GM21390 (cell line): ENCODE data around the gene MAP3K20.
"Not testable (repeated sequence)": the region's sequence is repeated elsewhere in the genome, so short reads cannot be mapped to it uniquely, and the experiment has no call there.

ENCODE experiments used
- ATAC-seq: cut with Tn5 transposase; IDR thresholded peaks from one replicate; pipeline ENCODE4 v1.9.1; 2021; ENCODE audit not compliant: unreplicated experiment

Gene MAP3K20

GRCh38 chr2:173193925-173194324, 118.3 kb downstream of the MAP3K20 start:
- no peak for ATAC-seq

DNA sequence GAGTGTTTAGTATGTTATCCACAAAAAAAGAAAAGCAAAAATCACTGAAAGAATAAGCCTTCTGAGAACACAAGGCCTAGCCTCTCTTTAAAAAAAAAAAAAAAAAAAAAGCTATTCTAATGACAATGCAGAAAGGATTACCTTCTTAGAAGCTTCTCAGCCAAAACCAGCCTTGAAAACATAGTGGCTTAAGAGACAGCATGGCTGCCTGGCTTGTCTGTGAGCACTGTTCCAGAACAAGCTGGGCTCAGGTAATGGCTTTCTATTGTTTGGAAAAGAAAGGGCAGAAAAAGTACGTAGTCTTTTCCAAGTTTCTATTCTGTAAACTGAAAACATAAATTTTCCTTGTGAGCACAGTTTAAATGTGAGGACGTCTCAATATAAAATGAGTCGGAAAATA, 119.5 kb downstream of the MAP3K20 start:
- ATAC-seq: no peak

DNA sequence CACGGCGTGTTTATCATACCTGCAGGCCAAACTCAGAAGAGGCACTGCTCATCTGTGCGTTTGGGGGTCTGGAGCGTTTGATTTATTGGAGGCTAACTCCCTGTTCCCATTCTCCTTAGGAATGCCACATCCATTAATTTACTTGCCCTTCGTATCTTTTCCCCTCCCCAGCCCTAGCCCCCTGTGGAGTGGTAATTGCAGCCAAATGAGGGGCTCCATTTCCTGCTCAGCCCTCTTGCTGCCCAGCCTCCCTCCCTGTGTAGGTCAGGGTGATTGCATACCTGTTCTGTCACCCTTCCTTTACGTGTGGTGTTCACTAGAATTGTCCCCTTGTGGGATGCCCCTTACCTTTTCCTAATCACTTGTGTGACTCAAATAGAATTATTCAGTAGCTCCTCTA, 120.4 kb downstream of the MAP3K20 start:
- ATAC-seq: no peak

GRCh38 chr2:173196638-173197037, 121.0 kb downstream of the MAP3K20 start:
- ATAC-seq: no peak

DNA sequence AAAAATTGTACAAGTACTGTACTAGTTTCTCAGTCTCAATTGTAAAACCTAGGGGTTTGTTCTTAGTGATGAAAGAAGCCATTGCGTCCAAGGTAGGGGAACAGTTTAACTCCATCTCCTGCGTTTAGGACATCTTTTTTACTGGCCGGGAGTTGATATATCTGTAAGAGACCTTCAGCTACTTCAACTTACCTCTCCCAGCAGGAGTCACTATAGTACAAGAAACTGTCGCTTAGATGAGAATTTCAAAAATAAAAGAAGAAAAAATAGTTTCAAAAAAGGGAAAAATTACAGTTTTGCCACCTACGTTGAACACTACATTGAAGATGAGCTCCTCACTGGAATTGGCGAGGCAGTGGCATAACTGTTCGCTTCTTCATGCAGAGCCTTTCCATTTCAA, 122.7 kb downstream of the MAP3K20 start:
- ATAC-seq: no peak

DNA sequence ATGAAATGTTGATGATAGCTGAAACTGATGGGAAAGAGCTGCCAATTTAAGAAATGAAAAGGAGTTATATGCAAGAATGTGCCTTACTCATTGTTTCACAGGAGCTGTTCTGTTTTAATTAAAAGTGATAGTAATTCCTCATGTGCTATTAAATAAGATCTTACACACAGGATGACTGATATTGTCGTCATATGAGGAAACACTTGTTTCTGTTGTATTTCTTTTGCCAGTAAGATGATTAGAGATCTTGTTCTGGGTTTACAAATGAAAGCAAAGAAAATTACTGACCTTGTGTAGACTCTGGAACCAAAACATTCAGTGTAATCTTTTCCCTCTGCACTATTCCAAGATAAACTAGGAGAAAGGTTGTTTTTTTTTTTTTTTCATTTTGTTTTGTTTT, 123.6 kb downstream of the MAP3K20 start:
- no peak for ATAC-seq

GRCh38 chr2:173202570-173202969, 126.9 kb downstream of the MAP3K20 start:
- ATAC-seq: no peak

- no peak for ATAC-seq
Measured at GRCh38 chr2:173204316-173204715, 128.7 kb downstream of the MAP3K20 start.

DNA sequence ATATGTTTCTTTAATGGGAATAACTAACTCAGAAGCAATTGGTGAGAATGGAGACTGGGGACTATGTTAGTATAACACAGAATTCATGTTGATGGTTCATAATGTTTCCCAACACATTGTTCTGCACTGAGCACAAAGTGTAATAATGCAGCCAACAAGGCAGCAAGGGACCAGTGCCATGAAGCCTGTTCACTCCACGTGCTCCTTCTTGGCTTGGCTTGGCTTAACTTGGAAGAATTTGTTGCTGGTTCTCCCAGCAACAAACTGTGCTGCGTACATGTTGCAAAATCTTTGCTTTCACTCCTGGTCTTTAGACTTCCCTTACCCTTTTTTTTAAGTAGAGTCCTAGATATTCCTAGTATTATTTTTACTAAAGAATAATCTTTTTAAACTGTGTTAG, 129.7 kb downstream of the MAP3K20 start:
- ATAC-seq: no peak

DNA sequence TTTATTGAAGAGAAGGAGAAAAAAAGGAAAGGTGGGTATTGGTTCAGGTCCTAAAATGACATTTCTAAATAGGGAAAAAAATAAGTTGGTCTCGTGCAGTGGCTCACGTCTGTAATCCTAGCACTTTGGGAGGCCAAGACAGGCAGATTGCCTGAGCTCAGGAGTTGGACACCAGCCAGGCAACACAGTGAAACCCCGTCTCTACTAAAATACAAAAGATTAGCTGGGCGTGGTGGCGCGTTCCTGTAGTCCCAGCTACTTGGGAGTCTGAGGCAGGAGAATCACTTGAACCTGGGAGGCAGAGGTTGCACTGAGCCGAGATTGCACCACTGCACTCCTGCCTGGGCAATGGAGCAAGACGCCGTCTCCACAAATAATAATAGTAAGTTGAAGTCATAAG, 131.5 kb downstream of the MAP3K20 start:
- ATAC-seq: not testable (repeated sequence)

DNA sequence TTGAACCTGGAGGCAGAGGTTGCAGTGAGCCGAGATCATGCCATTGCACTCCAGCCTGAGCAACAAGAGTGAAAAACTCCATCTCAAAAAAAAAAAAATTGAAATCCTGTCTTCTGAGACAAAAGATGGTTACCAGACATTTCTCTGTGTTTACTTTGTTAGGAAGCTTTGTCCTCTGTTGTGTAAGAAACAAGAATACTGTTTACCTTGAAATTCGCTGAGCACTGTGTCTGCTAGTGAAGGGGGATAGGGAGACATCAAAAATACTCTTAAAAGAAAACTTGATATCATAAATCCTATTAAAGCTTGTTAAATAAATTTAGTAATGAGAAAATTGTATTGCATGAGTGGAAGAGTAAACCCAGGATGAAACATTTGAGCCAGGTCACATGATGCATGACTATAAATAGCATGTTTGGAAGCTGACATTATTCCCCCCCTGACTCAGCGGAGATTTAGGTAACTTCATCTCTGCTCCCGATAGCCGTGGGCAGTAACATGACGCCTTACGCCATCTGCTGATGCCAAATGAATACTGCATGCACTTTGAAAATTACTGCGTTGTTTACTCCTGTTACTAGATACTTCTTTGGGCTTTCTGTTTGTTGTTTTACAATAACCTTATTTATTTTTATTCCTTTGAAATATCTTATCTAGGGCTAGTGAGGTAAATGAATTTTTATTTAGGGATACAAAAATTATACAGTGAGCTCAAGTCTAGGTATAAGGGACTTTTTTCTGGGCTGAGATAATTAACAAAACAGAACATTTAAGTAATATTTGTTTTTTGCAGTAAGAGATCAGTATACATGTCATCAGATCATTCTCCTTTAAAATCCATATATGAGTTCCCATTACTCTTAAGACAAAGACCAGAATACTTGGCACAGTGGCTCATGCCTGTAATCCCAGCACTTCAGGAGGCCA, 134.9 kb downstream of the MAP3K20 start:
- ATAC-seq: no peak

- ATAC-seq: no peak
Measured at GRCh38 chr2:173213181-173213580, 137.5 kb downstream of the MAP3K20 start.

- ATAC-seq: no peak
Measured at GRCh38 chr2:173214213-173214612, 138.6 kb downstream of the MAP3K20 start.

DNA sequence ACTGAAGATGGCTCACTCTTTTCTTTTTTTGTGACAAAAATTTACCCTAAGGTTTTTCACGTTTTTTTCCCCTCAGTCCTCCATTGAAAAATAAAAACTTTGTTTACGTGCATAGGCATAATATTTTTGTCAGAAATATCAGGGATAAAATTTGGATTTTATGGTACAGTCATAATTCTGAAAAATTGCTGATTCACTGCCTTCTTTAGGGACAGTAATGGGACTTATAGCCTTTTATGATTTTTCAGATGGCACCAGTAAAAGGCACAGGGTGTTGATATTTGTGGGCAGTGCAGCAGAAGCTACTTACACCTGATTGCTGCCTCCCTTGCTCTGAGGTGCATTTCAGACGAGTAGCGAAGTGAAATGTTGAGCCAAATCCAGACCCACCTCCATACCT, 139.7 kb downstream of the MAP3K20 start:
- ATAC-seq: no peak

- ATAC-seq: no peak
Measured at GRCh38 chr2:173216051-173216450, 140.4 kb downstream of the MAP3K20 start.

- no peak for ATAC-seq
Measured at GRCh38 chr2:173216668-173217067, 141.0 kb downstream of the MAP3K20 start.

- ATAC-seq: no peak
Measured at GRCh38 chr2:173217116-173217840, 141.6 kb downstream of the MAP3K20 start.

DNA sequence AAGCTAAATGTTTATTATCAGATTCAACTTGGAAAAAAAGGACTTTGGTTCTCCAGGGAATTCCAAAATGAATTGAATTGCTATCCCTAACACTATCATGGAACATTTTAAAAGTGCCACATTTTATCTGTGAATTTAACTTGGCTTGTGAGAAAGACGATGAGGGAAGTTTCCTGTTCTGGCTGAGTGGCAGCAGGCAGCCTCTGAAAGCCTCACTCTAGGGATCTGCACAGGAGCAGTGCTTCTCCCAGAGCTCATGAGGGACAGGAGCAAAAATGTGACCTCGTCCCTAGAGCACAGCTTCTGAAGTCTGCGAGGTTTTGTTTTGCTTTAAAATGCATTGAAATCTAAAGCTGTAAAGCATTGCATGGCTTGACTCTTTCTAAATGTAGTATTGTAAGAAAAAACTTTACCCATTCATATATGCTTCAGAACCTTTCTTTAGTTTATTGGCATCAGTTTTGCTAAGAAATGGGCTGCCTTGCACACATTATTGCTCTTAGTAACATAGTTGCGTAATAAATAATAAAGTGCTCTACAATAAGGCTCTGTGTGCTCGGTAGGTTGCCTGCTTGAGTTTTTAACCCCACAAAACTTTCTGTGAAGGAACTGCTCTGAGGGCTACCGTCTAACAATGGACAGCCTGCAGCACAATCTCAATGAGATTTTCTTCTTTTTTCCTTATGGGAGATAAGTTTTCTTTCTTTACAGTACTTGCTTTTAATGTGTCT, 142.8 kb downstream of the MAP3K20 start:
- no peak for ATAC-seq

DNA sequence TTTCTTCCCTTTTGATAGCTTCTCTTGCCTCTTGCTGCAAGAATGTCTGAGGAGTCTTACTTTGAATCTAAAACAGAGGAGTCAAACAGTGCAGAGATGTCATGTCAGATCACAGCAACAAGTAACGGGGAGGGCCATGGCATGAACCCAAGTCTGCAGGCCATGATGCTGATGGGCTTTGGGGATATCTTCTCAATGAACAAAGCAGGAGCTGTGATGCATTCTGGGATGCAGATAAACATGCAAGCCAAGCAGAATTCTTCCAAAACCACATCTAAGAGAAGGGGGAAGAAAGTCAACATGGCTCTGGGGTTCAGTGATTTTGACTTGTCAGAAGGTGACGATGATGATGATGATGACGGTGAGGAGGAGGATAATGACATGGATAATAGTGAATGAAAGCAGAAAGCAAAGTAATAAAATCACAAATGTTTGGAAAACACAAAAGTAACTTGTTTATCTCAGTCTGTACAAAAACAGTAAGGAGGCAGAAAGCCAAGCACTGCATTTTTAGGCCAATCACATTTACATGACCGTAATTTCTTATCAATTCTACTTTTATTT, 145.6 kb downstream of the MAP3K20 start:
- ATAC-seq: no peak

- peak; percentile 95 for ATAC-seq
Measured at GRCh38 chr2:173221937-173222594, 146.4 kb downstream of the MAP3K20 start.

DNA sequence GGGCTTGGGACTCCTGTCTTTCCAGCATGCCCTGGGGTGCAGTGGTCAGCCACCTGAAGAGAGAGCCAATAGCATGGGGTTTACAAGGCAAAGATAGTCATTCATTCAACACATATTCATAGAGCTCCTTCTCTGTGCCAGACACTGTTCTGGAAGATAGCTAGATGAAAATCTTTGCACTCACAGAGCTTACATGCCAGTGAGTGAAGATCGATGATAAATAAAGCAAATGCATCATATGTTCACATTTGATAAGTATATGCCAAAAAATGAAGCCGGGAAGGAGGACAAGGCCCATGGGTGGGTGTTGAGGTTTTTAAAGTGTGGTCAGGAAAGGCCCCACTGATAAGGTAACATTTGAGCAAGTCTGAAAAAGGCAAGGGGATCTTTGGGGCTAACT, 148.2 kb downstream of the MAP3K20 start:
- ATAC-seq: no peak
